KBM-7 (cell line): ENCODE results near the gene SH3RF3.

Experiments
- DNase-seq: peaks from one replicate; pipeline ENCODE4 v3.0.0-alpha.2; 2015
- in situ Hi-C: fragments of 300-500 bp; cut with MboI; formaldehyde crosslinking; loops from 2 replicates; pipeline ENCODE4 v1.14.3; 2020; ENCODE audit warnings: low sequenced_read_pairs, low pct_unique_long_range_greater_than_20kb, mixed read lengths

SH3RF3 gene

GRCh38 chr2:109171444-109172334, 42.7 kb downstream of the SH3RF3 start:
- no peak for DNase-seq
- in situ Hi-C loops, result no loop called here

- in situ Hi-C loops, result no loop called here
- no peak for DNase-seq
Measured at GRCh38 chr2:109172556-109173105, 43.6 kb downstream of the SH3RF3 start.

- DNase-seq, result no peak
- in situ Hi-C loops, result no loop called here
Measured at GRCh38 chr2:109173311-109174171, 44.5 kb downstream of the SH3RF3 start.

GRCh38 chr2:109174214-109174613, 45.2 kb downstream of the SH3RF3 start:
- no peak for DNase-seq
- in situ Hi-C loops, result no loop called here

- in situ Hi-C loops, result no loop called here
- no peak for DNase-seq
Measured at GRCh38 chr2:109174626-109175349, 45.8 kb downstream of the SH3RF3 start.

GRCh38 chr2:109175350-109175678, 46.3 kb downstream of the SH3RF3 start:
- no peak for DNase-seq
- in situ Hi-C loops, result no loop called here

GRCh38 chr2:109176928-109177327, 47.9 kb downstream of the SH3RF3 start:
- in situ Hi-C loops, result no loop called here
- DNase-seq, result no peak

GRCh38 chr2:109177635-109178034, 48.6 kb downstream of the SH3RF3 start:
- in situ Hi-C loops, result no loop called here
- DNase-seq, result no peak

- in situ Hi-C loops, result no loop called here
- no peak for DNase-seq
Measured at GRCh38 chr2:109178968-109179367, 50.0 kb downstream of the SH3RF3 start.

- in situ Hi-C loops, result no loop called here
- no peak for DNase-seq
Measured at GRCh38 chr2:109180786-109181185, 51.8 kb downstream of the SH3RF3 start.

- no peak for DNase-seq
- in situ Hi-C loops, result no loop called here
Measured at GRCh38 chr2:109182426-109182825, 53.4 kb downstream of the SH3RF3 start.

- no peak for DNase-seq
- in situ Hi-C loops, result no loop called here
Measured at GRCh38 chr2:109183871-109184270, 54.9 kb downstream of the SH3RF3 start.

- in situ Hi-C loops, result no loop called here
- no peak for DNase-seq
Measured at GRCh38 chr2:109184368-109184767, 55.4 kb downstream of the SH3RF3 start.

- in situ Hi-C loops, result no loop called here
- no peak for DNase-seq
Measured at GRCh38 chr2:109185338-109185737, 56.3 kb downstream of the SH3RF3 start.

- no peak for DNase-seq
- in situ Hi-C loops, result no loop called here
Measured at GRCh38 chr2:109185821-109186570, 57.0 kb downstream of the SH3RF3 start.

GRCh38 chr2:109186656-109187250, 57.7 kb downstream of the SH3RF3 start:
- in situ Hi-C loops, result no loop called here
- no peak for DNase-seq

GRCh38 chr2:109187711-109188495, 58.9 kb downstream of the SH3RF3 start:
- DNase-seq, result no peak
- in situ Hi-C loops, result no loop called here

GRCh38 chr2:109188496-109188890, 59.5 kb downstream of the SH3RF3 start:
- in situ Hi-C loops, result no loop called here

More at GRCh38 chr2:109188496-109188890, 59.5 kb downstream of the SH3RF3 start:
- DNase-seq, result no peak
